ENCODE measurements around the gene HBM. TPM values are rescaled to one million over a fixed set of nuclear protein-coding genes. Genes with fewer than 3 reads are reported as not detected.

The HBM gene
- total RNA-seq, 2 donors from 2014 or later = not detected

DNA sequence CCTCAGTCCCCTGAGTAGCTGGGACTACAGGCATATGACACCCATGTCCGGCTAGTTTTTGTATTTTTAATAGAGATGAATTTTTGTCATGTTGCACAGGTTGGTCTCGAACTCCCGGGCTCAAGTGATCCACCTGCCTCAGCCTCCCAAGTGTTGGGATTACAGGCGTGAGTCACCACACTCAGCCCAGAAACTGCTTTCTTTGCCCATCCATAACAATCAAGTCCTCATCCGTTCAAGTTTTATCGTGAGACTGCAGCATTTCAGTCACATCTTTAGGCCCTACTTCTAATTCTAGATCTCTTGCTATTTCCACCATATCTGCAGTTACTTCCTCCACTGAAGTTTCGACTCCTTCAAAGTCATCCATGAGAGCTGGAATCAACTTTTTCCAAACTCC, 33.7 kb upstream of the HBM start:
- Histone ChIP-seq H3K9ac (ENCODE audit: extremely low read depth, low read length, poor library complexity, severe bottlenecking) (no peak overlapping the region), H3K4me1 (ENCODE audit: control insufficient read depth, insufficient read depth, low read length) (no peaks in the 10 kb centered on the region), H3K36me3 (ENCODE audit: control insufficient read depth, insufficient read depth, low read length) (no peaks in the 10 kb centered on the region), H3K9me3 (ENCODE audit: control insufficient read depth, low read length) (no peaks in the 10 kb centered on the region), H3K4me3 (ENCODE audit: low read length) (no peak overlapping the region), H3K27me3 (ENCODE audit: control insufficient read depth, insufficient read depth, low read length, poor library complexity, severe bottlenecking) (no peaks in the 10 kb centered on the region), H3K27ac (ENCODE audit: low read depth, low read length) (no peak overlapping the region)
- Mint-ChIP-seq H3K9me3 (no peaks in the 10 kb centered on the region), H3K27me3 (ENCODE audit: insufficient read depth) (no peaks in the 10 kb centered on the region), H3K36me3 (ENCODE audit: low read depth) (peaks cover 13% of the 10 kb centered on the region), H3K4me3 (no peak overlapping the region), H3K27ac (no peak overlapping the region), H3K4me1 (no peaks in the 10 kb centered on the region)
- WGBS, 2 experiments (ENCODE audit: insufficient coverage in 1 of 2, insufficient read length in 1 of 2) = 93% methylated on average over 7 of the region's 7 CpGs
- DNase-seq = no peak
- TF ChIP-seq, protein P1, sequence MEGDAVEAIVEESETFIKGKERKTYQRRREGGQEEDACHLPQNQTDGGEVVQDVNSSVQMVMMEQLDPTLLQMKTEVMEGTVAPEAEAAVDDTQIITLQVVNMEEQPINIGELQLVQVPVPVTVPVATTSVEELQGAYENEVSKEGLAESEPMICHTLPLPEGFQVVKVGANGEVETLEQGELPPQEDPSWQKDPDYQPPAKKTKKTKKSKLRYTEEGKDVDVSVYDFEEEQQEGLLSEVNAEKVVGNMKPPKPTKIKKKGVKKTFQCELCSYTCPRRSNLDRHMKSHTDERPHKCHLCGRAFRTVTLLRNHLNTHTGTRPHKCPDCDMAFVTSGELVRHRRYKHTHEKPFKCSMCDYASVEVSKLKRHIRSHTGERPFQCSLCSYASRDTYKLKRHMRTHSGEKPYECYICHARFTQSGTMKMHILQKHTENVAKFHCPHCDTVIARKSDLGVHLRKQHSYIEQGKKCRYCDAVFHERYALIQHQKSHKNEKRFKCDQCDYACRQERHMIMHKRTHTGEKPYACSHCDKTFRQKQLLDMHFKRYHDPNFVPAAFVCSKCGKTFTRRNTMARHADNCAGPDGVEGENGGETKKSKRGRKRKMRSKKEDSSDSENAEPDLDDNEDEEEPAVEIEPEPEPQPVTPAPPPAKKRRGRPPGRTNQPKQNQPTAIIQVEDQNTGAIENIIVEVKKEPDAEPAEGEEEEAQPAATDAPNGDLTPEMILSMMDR (conservative IDR thresholded peaks at IDR 0.05) = no peak

GRCh38 chr16:133716-134115, 32.1 kb upstream of the HBM start:
- no peak overlapping the region for H3K4me3 ChIP-seq (ENCODE audit: low read length)
- Mint-ChIP-seq H3K36me3 (ENCODE audit: low read depth) (peaks cover 13% of the 10 kb centered on the region), H3K27ac (no peak overlapping the region), H3K9me3 (no peaks in the 10 kb centered on the region), H3K27me3 (ENCODE audit: insufficient read depth) (no peaks in the 10 kb centered on the region), H3K4me1 (no peaks in the 10 kb centered on the region), H3K4me3 (no peak overlapping the region)
- no peaks in the 10 kb centered on the region for H3K4me1 ChIP-seq (ENCODE audit: control insufficient read depth, insufficient read depth, low read length)
- no peaks in the 10 kb centered on the region for H3K36me3 ChIP-seq (ENCODE audit: control insufficient read depth, insufficient read depth, low read length)
- no peak overlapping the region for H3K9ac ChIP-seq (ENCODE audit: extremely low read depth, low read length, poor library complexity, severe bottlenecking)
- DNase-seq = no peak
- H3K27ac ChIP-seq (ENCODE audit: low read depth, low read length) = no peak overlapping the region
- WGBS, 2 experiments (ENCODE audit: insufficient coverage in 1 of 2, insufficient read length in 1 of 2) = 92% methylated on average over 2 of the region's 2 CpGs; no CpG with 5 or more reads in 1 of the 2 experiments
- H3K27me3 ChIP-seq (ENCODE audit: control insufficient read depth, insufficient read depth, low read length, poor library complexity, severe bottlenecking) = no peaks in the 10 kb centered on the region
- no peaks in the 10 kb centered on the region for H3K9me3 ChIP-seq (ENCODE audit: control insufficient read depth, low read length)
- TF ChIP-seq, protein P1 (conservative IDR thresholded peaks at IDR 0.05) = no peak

GRCh38 chr16:138049-138417, 27.7 kb upstream of the HBM start:
- Histone ChIP-seq H3K9me3 (ENCODE audit: control insufficient read depth, low read length) (no peaks in the 10 kb centered on the region), H3K27ac (ENCODE audit: low read depth, low read length) (peak overlapping the region; percentile 84), H3K4me1 (ENCODE audit: control insufficient read depth, insufficient read depth, low read length) (no peaks in the 10 kb centered on the region), H3K36me3 (ENCODE audit: control insufficient read depth, insufficient read depth, low read length) (no peaks in the 10 kb centered on the region), H3K9ac (ENCODE audit: extremely low read depth, low read length, poor library complexity, severe bottlenecking) (peak overlapping the region; percentile 57), H3K4me3 (ENCODE audit: low read length) (peak overlapping the region; percentile 78), H3K27me3 (ENCODE audit: control insufficient read depth, insufficient read depth, low read length, poor library complexity, severe bottlenecking) (no peaks in the 10 kb centered on the region)
- Mint-ChIP-seq H3K9me3 (no peaks in the 10 kb centered on the region), H3K4me3 (peak overlapping the region; percentile 83), H3K4me1 (no peaks in the 10 kb centered on the region), H3K27ac (peak overlapping the region; percentile 87), H3K36me3 (ENCODE audit: low read depth) (peaks cover 4% of the 10 kb centered on the region), H3K27me3 (ENCODE audit: insufficient read depth) (peaks cover 12% of the 10 kb centered on the region)
- DNase-seq = peak; percentile 72
- TF ChIP-seq, protein P1 (conservative IDR thresholded peaks at IDR 0.05) = no peak
- WGBS, 2 experiments (ENCODE audit: insufficient coverage in 1 of 2, insufficient read length in 1 of 2) = 6 to 12% methylated on average over 5 to 20 of the region's 30 CpGs
